K562 (cell line): ENCODE measurements around the gene AGRN. TPM values are rescaled to one million over a fixed set of nuclear protein-coding genes. Genes with fewer than 3 reads are reported as not detected.
A peak's percentile ranks its signal among the peaks of the same experiment; 100 is the strongest.

ENCODE experiments used
- CBX8 ChIP-seq: fragments of 200-600 bp; sonication (generic); IDR thresholded peaks from 2 replicates; pipeline ENCODE4 v1.6.1; 2012; ENCODE audit warnings: borderline replicate concordance, mixed run types, low read depth, mild to moderate bottlenecking, moderate library complexity, mixed read lengths, low read length, control low read depth, inconsistent platforms; ENCODE audit not compliant: poor library complexity, severe bottlenecking; ENCODE audit errors: extremely low read depth
- CXXC5 ChIP-seq: fragments of 250-450 bp; sonication (Bioruptor Pico); IDR thresholded peaks from 2 replicates; pipeline ENCODE4 v1.8.0; 2022; ENCODE audit warnings: inconsistent platforms, mild to moderate bottlenecking, moderate library complexity
- FOSL1 ChIP-seq: fragments of 200-800 bp; sonication (Bioruptor generic); conservative IDR thresholded peaks from 2 replicates; pipeline ENCODE4 v1.6.1; 2016; ENCODE audit warnings: missing genetic modification characterization, missing compliant biosample characterization
- KDM1A ChIP-seq, 2 experiments: fragments of 450-650 bp; IDR thresholded peaks; 2 replicates each; pipeline ENCODE4 v1.6.1; 2016; ENCODE audit warnings: mild to moderate bottlenecking in 2 of 2
- MCM3 ChIP-seq: fragments of 450-650 bp; IDR thresholded peaks from 2 replicates; pipeline ENCODE4 v1.6.1; 2016
- POLR2G ChIP-seq: fragments of 200-400 bp; formaldehyde crosslinking; IDR thresholded peaks from 2 replicates; pipeline ENCODE4 v1.6.1; 2017; ENCODE audit warnings: low read depth, mild to moderate bottlenecking, antibody characterized with exemption, low read length, moderate library complexity
- SAP30 ChIP-seq: fragments of 200-600 bp; sonication (generic); IDR thresholded peaks from 2 replicates; pipeline ENCODE4 v1.6.1; 2012; ENCODE audit warnings: borderline replicate concordance, low read depth, mild to moderate bottlenecking, moderate library complexity, low read length, control low read depth, inconsistent platforms; ENCODE audit not compliant: insufficient read depth, poor library complexity, severe bottlenecking
- ZBTB7A ChIP-seq: IDR thresholded peaks from 2 replicates; pipeline ENCODE4 v1.6.1; 2011; ENCODE audit warnings: low read depth, mild to moderate bottlenecking, low read length, moderate library complexity, borderline replicate concordance; ENCODE audit not compliant: control insufficient read depth
- polyA plus RNA-seq, 8 experiments: library from polyadenylated mRNA; depleted of rRNA in 4 of 8; stranded (reverse) in 5 of 8; unstranded in 3 of 8; fragments of >200 nt; fragmentation: Nextera tagmentation in 2 of 8; fragmentation: Illumina TruSeq in 1 of 8; extraction: Ambion mirVana in 2 of 8; extraction: Trizol in 1 of 8; gene quantifications; 2 replicates each; pipeline versions ENCODE4 v1.2.1 to v1.2.3, GENCODE V29; 2011 to 2014; ENCODE audit warnings: inconsistent platforms in 1 of 8, missing spikeins in 1 of 8
- total RNA-seq, 7 experiments: library from RNA; depleted of rRNA in 6 of 7; stranded (reverse); fragments of >200 nt in 6 of 7; fragmentation: Illumina TruSeq in 2 of 7; extraction: Trizol in 2 of 7; gene quantifications; 2 replicates each; pipeline versions ENCODE4 v1.2.1 to v1.2.3, GENCODE V29; 2011 to 2021; ENCODE audit warnings: low replicate concordance in 1 of 7
- TF ChIP-seq, protein P1 (sequence below): fragments of 450-650 bp; IDR thresholded peaks from 2 replicates; pipeline ENCODE4 v1.7.0; 2016; ENCODE audit warnings: borderline replicate concordance
- TF ChIP-seq, protein P2 (sequence below), 2 experiments: fragments of 450-650 bp; formaldehyde crosslinking in 1 of 2; IDR thresholded peaks; 2 replicates each; pipeline versions ENCODE4 v1.4.0 to v1.6.1; 2014 to 2020; ENCODE audit warnings: mild to moderate bottlenecking in 2 of 2, borderline replicate concordance in 1 of 2, low read depth in 1 of 2
- TF ChIP-seq, protein P3 (sequence below): sonication (generic); formaldehyde crosslinking; IDR thresholded peaks from 2 replicates; pipeline ENCODE4 v1.8.1; 2022; ENCODE audit warnings: missing genetic modification reagents

Gene AGRN
- total and polyA plus RNA-seq, 9 of the 15 experiments (the other 6 are each of a cell fraction or from before 2014, with no cell fraction given) = 0.04 to 111 (median 18.1) TPM

DNA sequence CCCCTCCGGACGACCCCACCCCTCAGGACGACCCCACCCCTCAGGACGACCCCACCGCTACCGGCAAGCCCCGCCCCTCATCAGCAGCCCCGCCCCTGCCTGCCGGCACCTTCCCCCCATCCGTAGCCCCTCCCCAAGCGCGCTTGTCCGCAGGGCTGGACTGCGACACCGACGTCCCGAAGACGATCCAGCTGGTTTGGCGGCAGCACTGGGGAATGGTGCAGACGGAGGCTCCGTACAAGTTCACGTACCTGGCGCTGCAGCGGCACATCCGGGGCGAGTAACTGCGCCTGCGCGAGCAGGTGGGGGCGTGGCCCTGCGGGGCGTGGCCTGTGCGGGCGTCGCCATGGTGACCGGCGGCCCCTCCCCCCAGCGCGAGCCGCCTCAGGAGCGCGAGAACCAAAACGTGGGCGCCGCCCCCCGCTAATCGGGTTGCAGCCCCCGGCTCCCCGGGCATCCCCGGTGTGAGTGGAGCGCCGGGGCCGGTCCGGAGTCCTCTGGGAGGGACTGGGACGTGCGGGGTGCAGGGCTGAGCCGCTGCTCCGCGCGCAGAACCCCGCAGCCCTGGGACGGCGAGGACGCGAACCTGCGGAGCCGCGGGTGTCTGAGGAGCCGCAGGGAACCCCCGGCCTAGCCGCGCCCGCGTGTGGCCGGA lies 49.3 kb downstream of the AGRN start (continued):
- TF ChIP-seq, protein P1, sequence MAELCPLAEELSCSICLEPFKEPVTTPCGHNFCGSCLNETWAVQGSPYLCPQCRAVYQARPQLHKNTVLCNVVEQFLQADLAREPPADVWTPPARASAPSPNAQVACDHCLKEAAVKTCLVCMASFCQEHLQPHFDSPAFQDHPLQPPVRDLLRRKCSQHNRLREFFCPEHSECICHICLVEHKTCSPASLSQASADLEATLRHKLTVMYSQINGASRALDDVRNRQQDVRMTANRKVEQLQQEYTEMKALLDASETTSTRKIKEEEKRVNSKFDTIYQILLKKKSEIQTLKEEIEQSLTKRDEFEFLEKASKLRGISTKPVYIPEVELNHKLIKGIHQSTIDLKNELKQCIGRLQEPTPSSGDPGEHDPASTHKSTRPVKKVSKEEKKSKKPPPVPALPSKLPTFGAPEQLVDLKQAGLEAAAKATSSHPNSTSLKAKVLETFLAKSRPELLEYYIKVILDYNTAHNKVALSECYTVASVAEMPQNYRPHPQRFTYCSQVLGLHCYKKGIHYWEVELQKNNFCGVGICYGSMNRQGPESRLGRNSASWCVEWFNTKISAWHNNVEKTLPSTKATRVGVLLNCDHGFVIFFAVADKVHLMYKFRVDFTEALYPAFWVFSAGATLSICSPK = no peak
- TF ChIP-seq, protein P2, sequence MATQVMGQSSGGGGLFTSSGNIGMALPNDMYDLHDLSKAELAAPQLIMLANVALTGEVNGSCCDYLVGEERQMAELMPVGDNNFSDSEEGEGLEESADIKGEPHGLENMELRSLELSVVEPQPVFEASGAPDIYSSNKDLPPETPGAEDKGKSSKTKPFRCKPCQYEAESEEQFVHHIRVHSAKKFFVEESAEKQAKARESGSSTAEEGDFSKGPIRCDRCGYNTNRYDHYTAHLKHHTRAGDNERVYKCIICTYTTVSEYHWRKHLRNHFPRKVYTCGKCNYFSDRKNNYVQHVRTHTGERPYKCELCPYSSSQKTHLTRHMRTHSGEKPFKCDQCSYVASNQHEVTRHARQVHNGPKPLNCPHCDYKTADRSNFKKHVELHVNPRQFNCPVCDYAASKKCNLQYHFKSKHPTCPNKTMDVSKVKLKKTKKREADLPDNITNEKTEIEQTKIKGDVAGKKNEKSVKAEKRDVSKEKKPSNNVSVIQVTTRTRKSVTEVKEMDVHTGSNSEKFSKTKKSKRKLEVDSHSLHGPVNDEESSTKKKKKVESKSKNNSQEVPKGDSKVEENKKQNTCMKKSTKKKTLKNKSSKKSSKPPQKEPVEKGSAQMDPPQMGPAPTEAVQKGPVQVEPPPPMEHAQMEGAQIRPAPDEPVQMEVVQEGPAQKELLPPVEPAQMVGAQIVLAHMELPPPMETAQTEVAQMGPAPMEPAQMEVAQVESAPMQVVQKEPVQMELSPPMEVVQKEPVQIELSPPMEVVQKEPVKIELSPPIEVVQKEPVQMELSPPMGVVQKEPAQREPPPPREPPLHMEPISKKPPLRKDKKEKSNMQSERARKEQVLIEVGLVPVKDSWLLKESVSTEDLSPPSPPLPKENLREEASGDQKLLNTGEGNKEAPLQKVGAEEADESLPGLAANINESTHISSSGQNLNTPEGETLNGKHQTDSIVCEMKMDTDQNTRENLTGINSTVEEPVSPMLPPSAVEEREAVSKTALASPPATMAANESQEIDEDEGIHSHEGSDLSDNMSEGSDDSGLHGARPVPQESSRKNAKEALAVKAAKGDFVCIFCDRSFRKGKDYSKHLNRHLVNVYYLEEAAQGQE (IDR thresholded peaks at IDR 0.05; ENCODE audit: borderline replicate concordance) = no peak
- TF ChIP-seq, protein P2 (CRISPR knock-in tag; IDR thresholded peaks at IDR 0.05; ENCODE audit: low read depth) = peak; percentile 60; the same call in 1 of the 2 replicates
- TF ChIP-seq FOSL1 (0 out of 2 replicates have a peak, but pooled peaks have one; percentile 25), MCM3 (no peak), CXXC5 (peak; percentile 77), SAP30 (peak; percentile 67), KDM1A (IDR thresholded peaks at IDR 0.05) (no peak), POLR2G (peak; percentile 62), CBX8 (no peak), ZBTB7A (peak; percentile 89)
- TF ChIP-seq, protein P3, sequence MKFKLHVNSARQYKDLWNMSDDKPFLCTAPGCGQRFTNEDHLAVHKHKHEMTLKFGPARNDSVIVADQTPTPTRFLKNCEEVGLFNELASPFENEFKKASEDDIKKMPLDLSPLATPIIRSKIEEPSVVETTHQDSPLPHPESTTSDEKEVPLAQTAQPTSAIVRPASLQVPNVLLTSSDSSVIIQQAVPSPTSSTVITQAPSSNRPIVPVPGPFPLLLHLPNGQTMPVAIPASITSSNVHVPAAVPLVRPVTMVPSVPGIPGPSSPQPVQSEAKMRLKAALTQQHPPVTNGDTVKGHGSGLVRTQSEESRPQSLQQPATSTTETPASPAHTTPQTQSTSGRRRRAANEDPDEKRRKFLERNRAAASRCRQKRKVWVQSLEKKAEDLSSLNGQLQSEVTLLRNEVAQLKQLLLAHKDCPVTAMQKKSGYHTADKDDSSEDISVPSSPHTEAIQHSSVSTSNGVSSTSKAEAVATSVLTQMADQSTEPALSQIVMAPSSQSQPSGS (CRISPR knock-in tag) = peak; percentile 71; the same call in 1 of the 2 replicates
